Measurements from ENCODE around the gene KIF5C.

- no peak for TF ChIP-seq CTCF (conservative IDR thresholded peaks at IDR 0.05; ENCODE audit: low read length)
- no peak for TF ChIP-seq EZH2phosphoT487 (IDR thresholded peaks at IDR 0.05; ENCODE audit: borderline replicate concordance, low read depth, low read length)
Measured at GRCh38 chr2:149018981-149019380, 144.0 kb downstream of the KIF5C start.

Measured in OCI-LY7 (cell line).